Sigmoid colon (tissue), 7 donors: Measurements from ENCODE around the gene MPZ. TPM values are rescaled to one million over a fixed set of nuclear protein-coding genes. Genes with fewer than 3 reads are reported as not detected.

Experiments used
- DNase-seq: peaks from one replicate; pipeline ENCODE4 v3.0.0-alpha.2; 2019
- H3K27ac ChIP-seq, 4 donors: fragments of 200-600 bp; sonication (generic); one replicate each; pipeline ENCODE4 v1.5.1; 2016 to 2019; ENCODE audit warnings: mild to moderate bottlenecking in 1 of 4
- H3K27me3 ChIP-seq, 3 donors: fragments of 200-600 bp; sonication (generic); one replicate each; pipeline ENCODE4 v1.5.1; 2019; ENCODE audit warnings: mild to moderate bottlenecking in 1 of 3
- H3K36me3 ChIP-seq, 4 donors: fragments of 200-600 bp; sonication (generic); one replicate each; pipeline ENCODE4 v1.5.1; 2016 to 2019
- H3K4me1 ChIP-seq, 4 donors: fragments of 200-600 bp; sonication (generic); one replicate each; pipeline ENCODE4 v1.5.1; 2017 to 2019
- H3K4me3 ChIP-seq, 4 donors: fragments of 200-600 bp; sonication (generic); one replicate each; pipeline ENCODE4 v1.5.1; 2017 to 2019; ENCODE audit warnings: mild to moderate bottlenecking in 2 of 4, moderate library complexity in 1 of 4
- H3K9me3 ChIP-seq, 4 donors: fragments of 200-600 bp in 3 of 4; sonication (generic) in 3 of 4; one replicate each; pipeline versions ENCODE4 v1.5.1 to v1.6.1; 2013 to 2019
- CTCF ChIP-seq, 4 experiments: fragments of 450-650 bp in 3 of 4; fragments of 200-600 bp in 1 of 4; IDR thresholded peaks; one replicate each; pipeline ENCODE4 v1.5.1; 2016 to 2019; ENCODE audit warnings: antibody characterized with exemption in 4 of 4, mild to moderate bottlenecking in 3 of 4, moderate library complexity in 2 of 4
- EP300 ChIP-seq, 4 donors: sonication (generic); formaldehyde crosslinking; IDR thresholded peaks; one replicate each; pipeline ENCODE4 v1.6.1; 2017; ENCODE audit warnings: antibody characterized with exemption in 4 of 4
- POLR2A ChIP-seq, 2 donors: fragments of 450-650 bp; IDR thresholded peaks; one replicate each; pipeline ENCODE4 v1.6.1; 2016; ENCODE audit warnings: antibody characterized with exemption in 2 of 2, mild to moderate bottlenecking in 2 of 2, moderate library complexity in 2 of 2
- POLR2AphosphoS5 ChIP-seq, 4 donors: sonication (generic); formaldehyde crosslinking; IDR thresholded peaks; one replicate each; pipeline ENCODE4 v1.6.1; 2017; ENCODE audit warnings: antibody characterized with exemption in 4 of 4
- WGBS, 2 donors: extraction: QIAGEN DNeasy Blood & Tissue Kit; methylation state at CpG; one replicate each; pipeline ENCODE4 v1.1.7; 2013; 5-methylcytosine and 5-hydroxymethylcytosine counted together
- intact Hi-C: fragments of 100-400 bp; cut with DNase I; formaldehyde crosslinking; loops from one replicate; pipeline ENCODE4 v1.15.1; 2023
- polyA plus RNA-seq, 3 donors: library from polyadenylated mRNA; stranded (reverse); fragments of 200-250 nt; gene quantifications; one replicate each; pipeline ENCODE4 v1.2.3, GENCODE V29; 2013
- total RNA-seq, 4 donors: library from RNA; depleted of rRNA; stranded (reverse); fragments of >200 nt; gene quantifications; one replicate each; pipeline ENCODE4 v1.1.0, GENCODE V29; 2016
- donor health status: healthy with polysubstance abuse.
- donor health status: Bipolar disorder and iron deficiency.
- donor health status: healthy.

The MPZ gene
- total and polyA plus RNA-seq, 7 donors, result 1.2 to 10.0 (median 4.1) TPM

- no peak for DNase-seq
- Histone ChIP-seq H3K27ac (no peak overlapping the region), H3K27me3 (no peaks in the 10 kb centered on the region), H3K4me1 (no peaks in the 10 kb centered on the region), H3K36me3 (peaks cover 7 to 75% (median 14%) of the 10 kb centered on the region in 4 donors), H3K4me3 (no peak overlapping the region), H3K9me3 (no peaks in the 10 kb centered on the region)
- no peak for TF ChIP-seq CTCF (IDR thresholded peaks at IDR 0.05)
- no peak for TF ChIP-seq POLR2A (IDR thresholded peaks at IDR 0.05)
- no peak for TF ChIP-seq EP300 (IDR thresholded peaks at IDR 0.05)
- TF ChIP-seq POLR2AphosphoS5 (IDR thresholded peaks at IDR 0.05), result no peak
- intact Hi-C loops, result no loop called here
- WGBS, 2 donors, result 96 to 97% methylated on average over 5 of the region's 5 CpGs
Observed at GRCh38 chr1:161342821-161343220, 33.1 kb upstream of the MPZ start.

- DNase-seq, result no peak
- H3K36me3 ChIP-seq, result peaks cover 7 to 80% (median 17%) of the 10 kb centered on the region in 4 donors
- no peak overlapping the region for H3K27ac ChIP-seq
- no peak overlapping the region for H3K4me3 ChIP-seq
- intact Hi-C loops, result no loop called here
- no peaks in the 10 kb centered on the region for H3K4me1 ChIP-seq
- H3K27me3 ChIP-seq, result no peaks in the 10 kb centered on the region
- no peaks in the 10 kb centered on the region for H3K9me3 ChIP-seq
- TF ChIP-seq CTCF (IDR thresholded peaks at IDR 0.05), result no peak
- TF ChIP-seq POLR2AphosphoS5 (IDR thresholded peaks at IDR 0.05), result no peak
- TF ChIP-seq POLR2A (IDR thresholded peaks at IDR 0.05), result no peak
- no peak for TF ChIP-seq EP300 (IDR thresholded peaks at IDR 0.05)
- WGBS, 2 donors, result 94 to 99% methylated on average over 2 of the region's 2 CpGs
Observed at GRCh38 chr1:161342177-161342576, 32.4 kb upstream of the MPZ start.

GRCh38 chr1:161335796-161336195 is 26.0 kb upstream of the MPZ start:
- 91 to 93% methylated on average over 3 of the region's 3 CpGs for WGBS, 2 donors
- intact Hi-C loops, result no loop called here
- Histone ChIP-seq H3K27me3 (no peaks in the 10 kb centered on the region), H3K4me3 (no peak overlapping the region), H3K9me3 (no peaks in the 10 kb centered on the region), H3K36me3 (peaks cover 11 to 80% (median 36%) of the 10 kb centered on the region in 4 donors), H3K27ac (no peak overlapping the region), H3K4me1 (no peaks in the 10 kb centered on the region)
- DNase-seq, result no peak
- no peak for TF ChIP-seq CTCF (IDR thresholded peaks at IDR 0.05)
- no peak for TF ChIP-seq POLR2AphosphoS5 (IDR thresholded peaks at IDR 0.05)
- TF ChIP-seq EP300 (IDR thresholded peaks at IDR 0.05), result no peak
- no peak for TF ChIP-seq POLR2A (IDR thresholded peaks at IDR 0.05)

- Histone ChIP-seq H3K9me3 (no peaks in the 10 kb centered on the region), H3K27me3 (no peaks in the 10 kb centered on the region), H3K4me3 (no peak overlapping the region), H3K4me1 (no peaks in the 10 kb centered on the region), H3K36me3 (peaks cover 19 to 91% (median 51%) of the 10 kb centered on the region in 4 donors), H3K27ac (no peak overlapping the region)
- TF ChIP-seq POLR2A (IDR thresholded peaks at IDR 0.05), result no peak
- TF ChIP-seq EP300 (IDR thresholded peaks at IDR 0.05), result no peak
- no peak for TF ChIP-seq CTCF (IDR thresholded peaks at IDR 0.05)
- no peak for TF ChIP-seq POLR2AphosphoS5 (IDR thresholded peaks at IDR 0.05)
- intact Hi-C loops, result no loop called here
- 95 to 96% methylated on average over 9 of the region's 9 CpGs for WGBS, 2 donors
- no peak for DNase-seq
Observed at GRCh38 chr1:161333166-161333565, 23.4 kb upstream of the MPZ start.

- TF ChIP-seq POLR2A (IDR thresholded peaks at IDR 0.05) (no peak), POLR2AphosphoS5 (IDR thresholded peaks at IDR 0.05) (no peak), CTCF (IDR thresholded peaks at IDR 0.05) (no peak), EP300 (IDR thresholded peaks at IDR 0.05) (no peak)
- Histone ChIP-seq H3K9me3 (no peaks in the 10 kb centered on the region), H3K27me3 (no peaks in the 10 kb centered on the region), H3K4me3 (no peak overlapping the region), H3K27ac (no peak overlapping the region), H3K36me3 (peaks cover 28 to 96% (median 54%) of the 10 kb centered on the region in 4 donors), H3K4me1 (no peaks in the 10 kb centered on the region)
- WGBS, 2 donors, result 95 to 97% methylated on average over 4 of the region's 4 CpGs
- intact Hi-C loops, result no loop called here
- DNase-seq, result no peak
Observed at GRCh38 chr1:161330346-161330745, 20.6 kb upstream of the MPZ start.
